ENCODE data around the gene PRSS3.
"Not testable (repeated sequence)": the region's sequence is repeated elsewhere in the genome, so short reads cannot be mapped to it uniquely, and the experiment has no call there.

Gene PRSS3

GRCh38 chr9:33787839-33788238, 7.5 kb upstream of the PRSS3 start:
- DNase-seq: no peak

- not testable (repeated sequence) for DNase-seq
These were observed 5.9 kb upstream of the PRSS3 start for GRCh38 chr9:33789429-33789828.

GRCh38 chr9:33791117-33791516, 4.2 kb upstream of the PRSS3 start:
- no peak for DNase-seq

- DNase-seq: not testable (repeated sequence)
These were observed 1.9 kb upstream of the PRSS3 start for GRCh38 chr9:33793496-33793895.

GRCh38 chr9:33794560-33794959, 801 bp upstream of the PRSS3 start:
- DNase-seq: no peak

- no peak for DNase-seq
These were observed 458 bp downstream of the PRSS3 start for GRCh38 chr9:33795819-33796218.

GRCh38 chr9:33796679-33797078, 1.3 kb downstream of the PRSS3 start:
- not testable (repeated sequence) for DNase-seq

- DNase-seq: no peak
These were observed 2.5 kb downstream of the PRSS3 start for GRCh38 chr9:33797837-33798236.

- no peak for DNase-seq
These were observed 3.2 kb downstream of the PRSS3 start for GRCh38 chr9:33798545-33798944.

GRCh38 chr9:33799928-33800704, 4.8 kb downstream of the PRSS3 start:
- DNase-seq: no peak

GRCh38 chr9:33800886-33801285, 5.5 kb downstream of the PRSS3 start:
- DNase-seq: no peak

- not testable (repeated sequence) for DNase-seq
These were observed 6.7 kb downstream of the PRSS3 start for GRCh38 chr9:33801943-33802500.

GRCh38 chr9:33804196-33804595, 8.8 kb downstream of the PRSS3 start:
- DNase-seq: not testable (repeated sequence)

GRCh38 chr9:33807156-33807555, 11.8 kb downstream of the PRSS3 start:
- DNase-seq: not testable (repeated sequence)

- DNase-seq: not testable (repeated sequence)
These were observed 13.6 kb downstream of the PRSS3 start for GRCh38 chr9:33808979-33809322.

GRCh38 chr9:33809506-33809905, 14.1 kb downstream of the PRSS3 start:
- no peak for DNase-seq

GRCh38 chr9:33813712-33814641, 18.6 kb downstream of the PRSS3 start:
- peak; percentile 57 for DNase-seq

- DNase-seq: no peak
These were observed 20.4 kb downstream of the PRSS3 start for GRCh38 chr9:33815781-33816180.

GRCh38 chr9:33816327-33817252, 21.2 kb downstream of the PRSS3 start, which contains the start of gene UBE2R2:
UBE2R2 (plus strand) TSS chr9:33817160; CDS start chr9:33817758, 598 bp downstream.
- DNase-seq: peak; percentile 89

GRCh38 chr9:33817327-33818166, 22.2 kb downstream of the PRSS3 start:
- peak; percentile 27 for DNase-seq

GRCh38 chr9:33818167-33818846, 22.9 kb downstream of the PRSS3 start:
- no peak for DNase-seq
